ENCODE measurements around the gene BEST4.

The BEST4 gene

DNA sequence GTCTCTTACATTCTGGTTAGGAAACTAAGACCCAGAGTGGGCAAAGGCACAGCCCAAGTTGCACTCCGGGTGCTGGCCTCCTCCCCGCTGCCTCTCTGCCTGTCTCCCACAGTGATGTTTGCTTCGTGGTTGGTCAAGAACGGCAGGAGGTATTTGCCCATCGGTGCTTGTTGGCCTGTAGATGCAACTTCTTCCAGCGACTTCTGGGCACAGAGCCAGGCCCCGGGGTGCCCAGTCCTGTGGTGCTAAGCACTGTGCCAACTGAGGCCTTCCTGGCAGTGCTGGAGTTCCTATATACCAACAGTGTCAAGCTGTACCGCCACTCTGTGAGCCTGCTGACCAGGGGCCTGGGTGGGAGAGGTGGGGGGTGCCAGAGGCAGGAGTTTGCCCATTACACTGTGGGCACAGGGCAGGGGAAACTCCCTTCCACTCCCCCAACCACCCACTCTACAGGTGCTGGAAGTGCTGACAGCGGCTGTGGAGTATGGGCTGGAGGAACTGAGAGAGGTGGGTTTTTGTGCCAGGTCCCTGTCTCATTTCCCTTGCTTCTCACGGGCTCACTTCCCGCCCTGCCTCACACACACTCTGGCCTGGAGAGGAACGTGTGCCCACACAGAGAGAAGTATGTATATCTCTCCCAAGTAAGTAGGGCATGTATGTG is 22.3 kb upstream of the BEST4 start:
- H3K4me3 ChIP-seq (ENCODE audit: low read depth, low read length, poor library complexity, severe bottlenecking): no peak overlapping the region
- 0 out of 2 replicates have a peak, but pooled peaks cover 3% of the 10 kb centered on the region for H3K36me3 ChIP-seq (ENCODE audit: insufficient read depth, low read length)
- no peaks in the 10 kb centered on the region for H3F3A ChIP-seq (ENCODE audit: insufficient read depth, low read length)
- H3K4me2 ChIP-seq (ENCODE audit: low read length): peak overlapping the region; percentile 27; the same call in 1 of the 2 replicates
- H3K9me3 ChIP-seq (ENCODE audit: low read length): no peaks in the 10 kb centered on the region
- no peaks in the 10 kb centered on the region for H3K9me2 ChIP-seq (ENCODE audit: low read depth, low read length)
- H3K4me1 ChIP-seq (ENCODE audit: insufficient read depth, low read length, severe bottlenecking): peaks cover 55% of the 10 kb centered on the region
- H3K27me3 ChIP-seq (ENCODE audit: insufficient read depth, low read length): no peaks in the 10 kb centered on the region
- H3K27ac ChIP-seq (ENCODE audit: low read depth, low read length, poor library complexity, severe bottlenecking): peak overlapping the region; percentile 90
- TF ChIP-seq EZH2 (IDR thresholded peaks at IDR 0.05; ENCODE audit: borderline replicate concordance, low read length): no peak
- no peak for TF ChIP-seq CTCF (IDR thresholded peaks at IDR 0.05; ENCODE audit: low read length)
- no peaks in the 10 kb centered on the region for H4K20me1 ChIP-seq (ENCODE audit: insufficient read depth, low read length)
- no peaks in the 10 kb centered on the region for H3K79me2 ChIP-seq (ENCODE audit: insufficient read depth, low read length)
- peak overlapping the region; percentile 6; the same call in 1 of the 2 replicates for H3K9ac ChIP-seq (ENCODE audit: low read length)
- H2AFZ ChIP-seq (ENCODE audit: low read length): no peak overlapping the region

DNA sequence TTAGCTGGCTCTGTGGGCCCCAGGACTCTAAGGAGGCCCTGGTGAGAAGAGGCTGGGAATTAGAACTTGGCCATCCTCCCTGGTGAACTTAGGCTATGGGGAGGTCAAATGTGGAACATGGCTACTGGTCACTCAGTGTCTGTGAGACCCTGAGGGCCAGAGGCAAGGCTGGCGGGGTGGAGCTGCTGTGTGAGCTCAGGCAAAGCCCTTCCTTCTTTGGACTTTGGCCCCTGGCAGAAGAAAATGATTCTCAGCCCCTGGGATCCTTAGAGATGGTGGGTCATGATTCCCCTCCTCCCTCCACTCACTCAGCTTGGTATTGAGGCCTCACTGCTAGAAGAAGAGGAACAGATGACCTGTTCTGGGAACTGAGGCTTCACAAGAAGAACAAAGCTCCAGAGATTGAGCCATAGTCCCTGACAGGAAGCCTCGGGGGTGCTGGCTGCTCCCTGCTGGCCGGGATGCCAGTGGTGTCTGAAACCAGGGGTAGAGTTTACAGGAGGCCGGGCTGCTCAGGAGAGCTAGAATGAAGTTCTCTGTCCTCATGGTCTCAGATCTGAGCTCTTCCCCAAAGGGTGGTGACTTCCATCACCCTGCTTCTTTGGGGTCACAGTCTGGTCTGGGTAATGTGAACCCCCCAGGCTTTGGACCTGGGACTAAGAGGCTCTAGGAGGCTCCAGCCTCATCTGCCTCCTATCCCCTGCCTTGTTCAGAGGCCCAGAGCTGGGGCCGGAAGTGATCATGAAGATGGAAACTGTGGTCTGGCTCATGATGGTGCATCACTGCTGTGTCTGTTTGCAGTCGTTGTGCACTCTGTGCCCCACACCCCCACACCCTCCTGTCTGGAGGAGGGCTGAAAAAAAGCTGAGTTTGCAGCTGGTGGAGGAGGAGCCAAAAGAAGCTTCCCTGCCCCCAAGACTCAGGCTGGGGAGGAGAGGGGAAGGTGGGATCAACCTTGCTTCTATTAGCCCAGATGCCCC is 21.3 kb upstream of the BEST4 start:
- Histone ChIP-seq H3K4me1 (ENCODE audit: insufficient read depth, low read length, severe bottlenecking) (peaks cover 48% of the 10 kb centered on the region), H4K20me1 (ENCODE audit: insufficient read depth, low read length) (no peaks in the 10 kb centered on the region), H3K4me3 (ENCODE audit: low read depth, low read length, poor library complexity, severe bottlenecking) (no peak overlapping the region), H3K9me3 (ENCODE audit: low read length) (no peaks in the 10 kb centered on the region), H2AFZ (ENCODE audit: low read length) (no peak overlapping the region), H3K79me2 (ENCODE audit: insufficient read depth, low read length) (no peaks in the 10 kb centered on the region), H3K36me3 (ENCODE audit: insufficient read depth, low read length) (peaks cover 9% of the 10 kb centered on the region; the same call in 1 of the 2 replicates), H3F3A (ENCODE audit: insufficient read depth, low read length) (no peaks in the 10 kb centered on the region), H3K27ac (ENCODE audit: low read depth, low read length, poor library complexity, severe bottlenecking) (peak overlapping the region; percentile 90), H3K9me2 (ENCODE audit: low read depth, low read length) (no peaks in the 10 kb centered on the region), H3K9ac (ENCODE audit: low read length) (peak overlapping the region; percentile 35), H3K4me2 (ENCODE audit: low read length) (peak overlapping the region; percentile 27), H3K27me3 (ENCODE audit: insufficient read depth, low read length) (no peaks in the 10 kb centered on the region)
- no peak for TF ChIP-seq CTCF (IDR thresholded peaks at IDR 0.05; ENCODE audit: low read length)
- TF ChIP-seq EZH2 (IDR thresholded peaks at IDR 0.05; ENCODE audit: borderline replicate concordance, low read length): no peak

- Histone ChIP-seq H3K36me3 (ENCODE audit: insufficient read depth, low read length) (peaks cover 11% of the 10 kb centered on the region; the same call in 1 of the 2 replicates), H2AFZ (ENCODE audit: low read length) (no peak within 1 kb of the TSS), H3K9ac (ENCODE audit: low read length) (peak within 1 kb of the TSS; percentile 35), H3K4me1 (ENCODE audit: insufficient read depth, low read length, severe bottlenecking) (peaks cover 43% of the 10 kb centered on the region), H3K79me2 (ENCODE audit: insufficient read depth, low read length) (no peaks in the 10 kb centered on the region), H4K20me1 (ENCODE audit: insufficient read depth, low read length) (no peaks in the 10 kb centered on the region), H3K27me3 (ENCODE audit: insufficient read depth, low read length) (no peaks in the 10 kb centered on the region), H3K27ac (ENCODE audit: low read depth, low read length, poor library complexity, severe bottlenecking) (peak within 1 kb of the TSS; percentile 90), H3K4me2 (ENCODE audit: low read length) (peak within 1 kb of the TSS; percentile 27), H3K9me2 (ENCODE audit: low read depth, low read length) (no peaks in the 10 kb centered on the region), H3K4me3 (ENCODE audit: low read depth, low read length, poor library complexity, severe bottlenecking) (no peak within 1 kb of the TSS), H3F3A (ENCODE audit: insufficient read depth, low read length) (no peaks in the 10 kb centered on the region), H3K9me3 (ENCODE audit: low read length) (no peaks in the 10 kb centered on the region)
- TF ChIP-seq EZH2 (IDR thresholded peaks at IDR 0.05; ENCODE audit: borderline replicate concordance, low read length) (no peak), CTCF (IDR thresholded peaks at IDR 0.05; ENCODE audit: low read length) (no peak)
These were observed 20.3 kb upstream of the BEST4 start, which contains the start of gene BTBD19 for GRCh38 chr1:44808063-44808937. TSS of gene BTBD19 (plus strand) at chr1:44808523. CDS start at chr1:44808821, 298 bp downstream.

Measured in OCI-LY1 (cell line).